Naive thymus-derived CD4-positive, alpha-beta T cell (primary cell): ENCODE measurements around the gene SLC39A12. TPM values are rescaled to one million over a fixed set of nuclear protein-coding genes. Genes with fewer than 3 reads are reported as not detected.

Experiments used
- ATAC-seq: fragments of 150-1000 bp; cut with Tn5 transposase; 2 replicates; pipeline ENCODE4 v1.10.0; 2021; ENCODE audit warnings: mild to moderate bottlenecking, moderate library complexity
- CTCF ChIA-PET: fragments of 350-600 bp; sonication (Branson Sonifier 250); formaldehyde crosslinking; loops from one replicate; lab custom pipeline; 2021; ENCODE audit warnings: antibody characterized with exemption; lab: Charles Lee
- POLR2A ChIA-PET: fragments of 350-600 bp; sonication (Branson Sonifier 250); formaldehyde crosslinking; loops from one replicate; lab custom pipeline; 2021; ENCODE audit warnings: antibody characterized with exemption, inconsistent platforms; lab: Charles Lee
- DNase-seq, 9 donors: peaks; one replicate each; pipeline versions ENCODE4 v3.0.0 to v3.0.0-alpha.2; 2020 to 2022; ENCODE audit warnings: mixed read lengths in 1 of 9
- H3K27ac ChIP-seq: one replicate; pipeline ENCODE4 v1.7.0; 2013; ENCODE audit warnings: mild to moderate bottlenecking, low read depth, low read length, moderate library complexity
- H3K27me3 ChIP-seq, 2 donors: one replicate each; pipeline ENCODE4 v1.7.0; 2013; ENCODE audit warnings: low read length in 2 of 2, mild to moderate bottlenecking in 2 of 2, moderate library complexity in 2 of 2; ENCODE audit not compliant: control insufficient read depth in 2 of 2, insufficient read depth in 2 of 2
- H3K36me3 ChIP-seq, 3 experiments: 1 replicate in 2 of 3; 2 replicates in 1 of 3; pipeline ENCODE4 v1.7.0; 2013; ENCODE audit warnings: low read length in 3 of 3, mild to moderate bottlenecking in 3 of 3, moderate library complexity in 1 of 3; ENCODE audit not compliant: insufficient read depth in 3 of 3, control insufficient read depth in 2 of 3
- H3K4me1 ChIP-seq, 2 donors: one replicate each; pipeline ENCODE4 v1.7.0; 2013; ENCODE audit warnings: low read length in 2 of 2, mild to moderate bottlenecking in 2 of 2, moderate library complexity in 1 of 2; ENCODE audit not compliant: control insufficient read depth in 2 of 2, insufficient read depth in 2 of 2
- H3K4me3 ChIP-seq: 2 replicates; pipeline ENCODE4 v1.7.0; 2013; ENCODE audit warnings: mild to moderate bottlenecking, low read length
- H3K9me3 ChIP-seq, 3 experiments: 1 replicate in 2 of 3; 2 replicates in 1 of 3; pipeline ENCODE4 v1.7.0; 2013; ENCODE audit warnings: low read length in 3 of 3; ENCODE audit not compliant: control insufficient read depth in 2 of 3
- H3K27ac Mint-ChIP-seq, 9 donors: one replicate each; pipeline ENCODE4 v1.8.0; 2020 to 2022; ENCODE audit warnings: mixed read lengths in 9 of 9, mild to moderate bottlenecking in 8 of 9, moderate library complexity in 5 of 9, inconsistent platforms in 2 of 9
- H3K27me3 Mint-ChIP-seq, 5 donors: one replicate each; pipeline ENCODE4 v1.8.0; 2021 to 2022; ENCODE audit warnings: mixed read lengths in 5 of 5, mild to moderate bottlenecking in 1 of 5
- H3K36me3 Mint-ChIP-seq, 5 donors: one replicate each; pipeline ENCODE4 v1.8.0; 2020 to 2022; ENCODE audit warnings: mixed read lengths in 5 of 5, mild to moderate bottlenecking in 3 of 5, inconsistent platforms in 1 of 5
- H3K4me1 Mint-ChIP-seq, 7 donors: one replicate each; pipeline ENCODE4 v1.8.0; 2020 to 2022; ENCODE audit warnings: mixed read lengths in 7 of 7, mild to moderate bottlenecking in 3 of 7, inconsistent platforms in 1 of 7
- H3K4me3 Mint-ChIP-seq, 10 donors: one replicate each; pipeline ENCODE4 v1.8.0; 2020 to 2022; ENCODE audit warnings: mild to moderate bottlenecking in 10 of 10, mixed read lengths in 10 of 10, moderate library complexity in 6 of 10, inconsistent platforms in 2 of 10
- H3K9me3 Mint-ChIP-seq, 11 donors: one replicate each; pipeline ENCODE4 v1.8.0; 2020 to 2022; ENCODE audit warnings: mixed read lengths in 11 of 11, mild to moderate bottlenecking in 4 of 11, inconsistent platforms in 1 of 11, moderate library complexity in 1 of 11
- intact Hi-C, 2 donors: fragments of 100-400 bp; cut with micrococcal nuclease; formaldehyde crosslinking; loops; one replicate each; pipeline ENCODE4 v1.15.1; 2023
- polyA plus RNA-seq, 2 donors: library from polyadenylated mRNA; unstranded; fragments of 300-500 nt; fragmentation: Illumina TruSeq; gene quantifications; one replicate each; pipeline ENCODE4 v1.2.3, GENCODE V29; 2021
- total RNA-seq, 6 experiments: library from RNA in 5 of 6; stranded (reverse) in 5 of 6; gene quantifications; 1 replicate in 5 of 6; 2 replicates in 1 of 6; pipeline ENCODE4 v1.2.3 and lab custom pipeline; 2021 to 2026

The SLC39A12 gene
- total RNA-seq: not detected
- not detected for polyA plus RNA-seq
- total RNA-seq (lab: John Stamatoyannopoulos, UW): not detected

GRCh38 chr10:17951868-17952371 is at the start of gene SLC39A12:
SLC39A12 (plus strand) TSS chr10:17951918; CDS start chr10:17953277, 1,359 bp downstream.
- intact Hi-C loops: no loop called here
- Histone ChIP-seq H3K4me1 (no peaks in the 10 kb centered on the region), H3K27me3 (no peaks in the 10 kb centered on the region), H3K9me3 (no peaks in the 10 kb centered on the region), H3K36me3 (no peaks in the 10 kb centered on the region), H3K27ac (no peak within 1 kb of the TSS), H3K4me3 (no peak within 1 kb of the TSS)
- Mint-ChIP-seq H3K27ac (no peak within 1 kb of the TSS), H3K36me3 (no peaks in the 10 kb centered on the region), H3K4me3 (no peak within 1 kb of the TSS), H3K4me1 (no peaks in the 10 kb centered on the region), H3K27me3 (peaks cover 0 to 10% (median under 1%) of the 10 kb centered on the region in 5 donors), H3K9me3 (peaks cover 0 to 8% (median 0%) of the 10 kb centered on the region in 11 donors)
- ATAC-seq: no peak
- POLR2A ChIA-PET: no interaction called here
- no peak for DNase-seq
- CTCF ChIA-PET: no interaction called here

GRCh38 chr10:17904564-17904963 is 47.2 kb upstream of the SLC39A12 start:
- Mint-ChIP-seq H3K27ac (no peak overlapping the region), H3K27me3 (peaks cover 0 to 23% (median 15%) of the 10 kb centered on the region in 5 donors), H3K4me3 (no peak overlapping the region), H3K36me3 (no peaks in the 10 kb centered on the region), H3K9me3 (peaks cover 0 to 8% (median 0%) of the 10 kb centered on the region in 11 donors), H3K4me1 (no peaks in the 10 kb centered on the region)
- H3K9me3 ChIP-seq: no peaks in the 10 kb centered on the region
- ChIA-PET CTCF (no interaction called here), POLR2A (no interaction called here)
- DNase-seq: no peak
- no peak for ATAC-seq
- H3K27me3 ChIP-seq: no peaks in the 10 kb centered on the region
- no peak overlapping the region for H3K4me3 ChIP-seq
- H3K4me1 ChIP-seq: no peaks in the 10 kb centered on the region
- H3K27ac ChIP-seq: no peak overlapping the region
- intact Hi-C loops: no loop called here
- no peaks in the 10 kb centered on the region for H3K36me3 ChIP-seq

- Mint-ChIP-seq H3K4me1 (no peaks in the 10 kb centered on the region), H3K27me3 (peaks cover 0 to 23% (median 15%) of the 10 kb centered on the region in 5 donors), H3K27ac (no peak overlapping the region), H3K36me3 (no peaks in the 10 kb centered on the region), H3K4me3 (no peak overlapping the region), H3K9me3 (peaks cover 0 to 8% (median 0%) of the 10 kb centered on the region in 11 donors)
- no peaks in the 10 kb centered on the region for H3K27me3 ChIP-seq
- intact Hi-C loops: no loop called here
- no peaks in the 10 kb centered on the region for H3K9me3 ChIP-seq
- no peak for DNase-seq
- POLR2A ChIA-PET: no interaction called here
- CTCF ChIA-PET: no interaction called here
- no peaks in the 10 kb centered on the region for H3K36me3 ChIP-seq
- H3K27ac ChIP-seq: no peak overlapping the region
- H3K4me1 ChIP-seq: no peaks in the 10 kb centered on the region
- no peak for ATAC-seq
- H3K4me3 ChIP-seq: no peak overlapping the region
Observed at GRCh38 chr10:17905491-17905890, 46.2 kb upstream of the SLC39A12 start.

- Mint-ChIP-seq H3K27ac (no peak overlapping the region), H3K4me3 (no peak overlapping the region), H3K4me1 (no peaks in the 10 kb centered on the region), H3K36me3 (no peaks in the 10 kb centered on the region), H3K9me3 (peaks cover 0 to 8% (median 0%) of the 10 kb centered on the region in 11 donors), H3K27me3 (peaks cover 0 to 23% (median 15%) of the 10 kb centered on the region in 5 donors)
- ChIA-PET POLR2A (no interaction called here), CTCF (no interaction called here)
- no peak for DNase-seq
- Histone ChIP-seq H3K36me3 (no peaks in the 10 kb centered on the region), H3K27me3 (no peaks in the 10 kb centered on the region), H3K4me1 (no peaks in the 10 kb centered on the region), H3K27ac (no peak overlapping the region), H3K9me3 (no peaks in the 10 kb centered on the region), H3K4me3 (no peak overlapping the region)
- intact Hi-C loops: no loop called here
- no peak for ATAC-seq
Observed at GRCh38 chr10:17906002-17906401, 45.7 kb upstream of the SLC39A12 start.

GRCh38 chr10:17907641-17908040 is 44.1 kb upstream of the SLC39A12 start:
- ATAC-seq (no peak), DNase-seq (no peak)
- H3K4me3 ChIP-seq: no peak overlapping the region
- H3K9me3 Mint-ChIP-seq: peaks cover 0 to 8% (median 2%) of the 10 kb centered on the region in 11 donors
- H3K27me3 ChIP-seq: no peaks in the 10 kb centered on the region
- no peaks in the 10 kb centered on the region for H3K36me3 Mint-ChIP-seq
- no peaks in the 10 kb centered on the region for H3K4me1 Mint-ChIP-seq
- no peaks in the 10 kb centered on the region for H3K9me3 ChIP-seq
- ChIA-PET POLR2A (no interaction called here), CTCF (interaction anchor here (0.6 kb wide), 1 partner anchor 25 kb away, joined by 3 read pairs; no protein-coding TSS in a partner anchor)
- H3K4me3 Mint-ChIP-seq: no peak overlapping the region
- H3K27ac Mint-ChIP-seq: no peak overlapping the region
- no peaks in the 10 kb centered on the region for H3K4me1 ChIP-seq
- no peaks in the 10 kb centered on the region for H3K36me3 ChIP-seq
- peaks cover 0 to 34% (median 22%) of the 10 kb centered on the region in 5 donors for H3K27me3 Mint-ChIP-seq
- no peak overlapping the region for H3K27ac ChIP-seq
- intact Hi-C loops: no loop called here

- ATAC-seq (no peak), DNase-seq (no peak)
- Mint-ChIP-seq H3K27ac (no peak overlapping the region), H3K4me1 (no peaks in the 10 kb centered on the region), H3K9me3 (peaks cover 0 to 9% (median 0%) of the 10 kb centered on the region in 11 donors), H3K36me3 (no peaks in the 10 kb centered on the region), H3K27me3 (peaks cover 0 to 26% (median 18%) of the 10 kb centered on the region in 5 donors), H3K4me3 (no peak overlapping the region)
- Histone ChIP-seq H3K27me3 (no peaks in the 10 kb centered on the region), H3K4me3 (no peak overlapping the region), H3K4me1 (no peaks in the 10 kb centered on the region), H3K9me3 (no peaks in the 10 kb centered on the region), H3K27ac (no peak overlapping the region), H3K36me3 (no peaks in the 10 kb centered on the region)
- ChIA-PET CTCF (no interaction called here), POLR2A (no interaction called here)
- intact Hi-C loops: no loop called here
Observed at GRCh38 chr10:17910125-17910789, 41.5 kb upstream of the SLC39A12 start.

GRCh38 chr10:17912754-17913153 is 39.0 kb upstream of the SLC39A12 start:
- ChIA-PET CTCF (no interaction called here), POLR2A (no interaction called here)
- no peak overlapping the region for H3K4me3 Mint-ChIP-seq
- ATAC-seq (no peak), DNase-seq (no peak)
- Histone ChIP-seq H3K4me3 (no peak overlapping the region), H3K27ac (no peak overlapping the region), H3K4me1 (no peaks in the 10 kb centered on the region), H3K9me3 (no peaks in the 10 kb centered on the region), H3K27me3 (no peaks in the 10 kb centered on the region), H3K36me3 (no peaks in the 10 kb centered on the region)
- no peak overlapping the region for H3K27ac Mint-ChIP-seq
- peaks cover 0 to 20% (median 13%) of the 10 kb centered on the region in 5 donors for H3K27me3 Mint-ChIP-seq
- intact Hi-C loops: no loop called here
- no peaks in the 10 kb centered on the region for H3K36me3 Mint-ChIP-seq
- peaks cover 0 to 14% (median 2%) of the 10 kb centered on the region in 11 donors for H3K9me3 Mint-ChIP-seq
- H3K4me1 Mint-ChIP-seq: no peaks in the 10 kb centered on the region
